GM19025 (cell line): ENCODE data around the gene ATP6V1C2.

Source experiments
- ATAC-seq: cut with Tn5 transposase; IDR thresholded peaks from one replicate; pipeline ENCODE4 v1.9.1; 2021; ENCODE audit warnings: mild to moderate bottlenecking, low read depth, moderate library complexity; ENCODE audit not compliant: unreplicated experiment

Gene ATP6V1C2

GRCh38 chr2:10721396-10722251, at the start of gene ATP6V1C2:
Gene ATP6V1C2, plus strand, starts transcription at chr2:10721630. Its CDS starts 1,220 bp downstream, at chr2:10722850.
- ATAC-seq, result peak; percentile 86

GRCh38 chr2:10675131-10675530, 46.3 kb upstream of the ATP6V1C2 start:
- ATAC-seq, result no peak

- no peak for ATAC-seq
These were observed 43.2 kb upstream of the ATP6V1C2 start for GRCh38 chr2:10678225-10678624.

GRCh38 chr2:10680214-10680613, 41.2 kb upstream of the ATP6V1C2 start:
- ATAC-seq, result no peak

- no peak for ATAC-seq
These were observed 40.5 kb upstream of the ATP6V1C2 start for GRCh38 chr2:10680957-10681356.

DNA sequence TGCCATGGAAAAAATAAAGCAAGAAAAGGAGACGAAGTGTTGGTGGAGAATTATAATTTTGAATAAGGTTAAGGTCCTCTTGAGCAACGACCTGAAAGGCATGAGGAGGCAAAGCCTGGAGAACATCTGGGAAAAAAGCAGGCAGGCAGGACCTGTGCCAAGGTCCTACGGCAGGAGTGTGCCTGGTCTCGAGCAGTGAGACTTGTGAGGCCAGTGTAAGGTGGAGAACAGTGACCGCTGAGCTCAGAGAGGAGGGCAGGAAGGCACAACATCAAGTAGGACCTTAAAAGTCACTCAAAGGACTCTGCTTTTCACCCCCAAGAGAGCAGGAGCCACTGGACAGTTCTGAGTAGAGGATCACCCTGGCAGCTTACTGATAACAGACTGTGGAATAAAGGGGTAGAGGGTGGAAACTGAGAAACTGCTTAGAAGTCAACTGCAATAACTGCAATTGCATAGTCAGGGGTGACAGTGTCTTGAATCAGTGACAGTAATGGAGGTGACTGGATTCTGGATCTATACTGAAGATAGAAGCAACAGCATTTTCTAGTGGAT, 35.2 kb upstream of the ATP6V1C2 start:
- ATAC-seq, result no peak

DNA sequence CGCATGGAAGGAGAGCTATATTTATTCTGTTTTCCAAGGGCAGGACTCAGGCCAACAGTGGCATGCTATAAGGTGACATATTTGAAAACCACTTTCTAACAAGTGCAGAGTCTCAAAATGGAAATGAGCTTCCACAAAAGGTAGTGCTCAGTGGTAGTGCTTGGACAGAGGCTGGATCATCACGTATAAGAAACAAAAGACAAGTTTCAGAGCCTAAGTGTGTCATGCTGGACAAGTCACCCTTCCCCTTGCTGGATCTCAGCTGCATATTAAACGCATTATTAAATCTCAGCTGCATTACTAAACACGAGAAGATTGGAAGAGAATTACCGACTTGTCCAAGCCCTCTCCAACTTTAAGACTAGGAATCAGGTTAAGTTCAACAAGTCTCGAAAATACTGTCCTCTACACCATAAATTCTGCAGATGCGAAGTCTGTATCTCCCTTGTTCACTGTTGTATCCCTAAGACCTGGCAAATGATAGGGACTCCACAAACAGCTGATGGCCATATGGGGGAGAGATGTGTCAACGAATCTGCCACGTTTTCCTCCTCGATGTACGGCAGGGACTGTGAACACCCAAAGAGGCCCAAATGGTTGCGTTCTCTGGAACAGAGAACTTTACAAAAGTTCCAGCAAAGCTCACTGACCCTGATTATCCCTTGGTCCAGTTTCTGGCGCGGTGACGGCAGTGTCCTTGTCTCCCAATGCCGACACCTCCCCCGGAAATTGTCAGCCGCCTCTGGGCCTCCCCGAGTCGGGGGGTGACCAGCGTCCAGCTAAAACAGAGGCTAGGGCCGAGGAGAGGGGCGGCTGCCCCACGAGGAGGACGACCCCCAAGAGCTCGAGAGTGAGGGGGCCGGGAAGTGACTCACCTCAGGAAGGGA, 32.3 kb upstream of the ATP6V1C2 start:
- peak; percentile 18 for ATAC-seq

DNA sequence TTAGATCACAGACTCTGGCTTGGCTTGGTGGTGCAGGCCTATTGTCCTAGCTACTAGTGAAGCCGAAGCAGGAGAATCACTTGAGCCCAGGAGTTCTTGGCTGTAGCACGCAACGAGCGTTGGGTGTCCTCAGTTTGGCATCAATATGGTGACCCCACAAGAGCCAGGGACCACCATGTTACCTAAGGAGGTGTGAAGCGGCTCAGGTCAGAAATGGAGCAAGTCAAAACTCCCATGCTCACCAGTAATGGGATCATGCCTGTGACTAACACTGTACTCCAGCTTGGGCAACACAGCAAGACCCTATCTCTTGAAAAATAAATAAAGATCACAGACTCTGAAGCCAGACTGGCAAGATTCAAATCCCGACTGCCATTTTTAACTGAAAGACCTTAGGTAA, 29.9 kb upstream of the ATP6V1C2 start:
- no peak for ATAC-seq

DNA sequence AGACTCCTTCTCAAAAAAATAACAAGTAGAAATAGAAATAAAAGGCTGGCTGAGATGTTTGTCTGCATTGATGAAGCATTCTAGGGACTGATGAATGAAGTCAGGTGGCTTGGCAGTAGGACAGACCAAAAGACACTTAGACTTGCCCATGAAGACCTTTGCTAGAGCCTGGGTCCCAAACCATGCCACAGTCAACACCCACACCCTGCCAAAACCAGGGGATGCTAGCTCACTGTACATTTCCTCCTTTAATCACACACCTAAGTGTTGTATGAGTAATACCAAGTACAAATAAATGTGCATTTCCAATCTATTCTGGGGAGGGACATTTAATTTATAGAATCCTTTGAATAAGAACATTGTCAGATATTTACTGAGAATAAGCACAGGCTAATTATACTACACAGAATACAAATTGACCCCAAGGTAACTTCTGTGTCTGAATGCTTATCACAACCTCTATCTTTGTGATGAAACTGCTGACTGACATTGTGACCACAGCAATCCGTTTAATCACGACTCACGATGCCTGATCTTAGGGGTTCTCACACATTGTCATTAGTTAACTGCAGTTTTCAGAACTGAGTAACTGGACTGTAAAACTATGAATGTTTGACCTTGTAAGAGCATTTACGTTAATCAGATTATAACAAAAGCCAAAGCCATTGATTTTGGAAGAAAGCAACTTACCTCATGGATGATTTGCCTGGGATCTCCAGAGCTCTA, 21.2 kb upstream of the ATP6V1C2 start:
- ATAC-seq, result no peak

DNA sequence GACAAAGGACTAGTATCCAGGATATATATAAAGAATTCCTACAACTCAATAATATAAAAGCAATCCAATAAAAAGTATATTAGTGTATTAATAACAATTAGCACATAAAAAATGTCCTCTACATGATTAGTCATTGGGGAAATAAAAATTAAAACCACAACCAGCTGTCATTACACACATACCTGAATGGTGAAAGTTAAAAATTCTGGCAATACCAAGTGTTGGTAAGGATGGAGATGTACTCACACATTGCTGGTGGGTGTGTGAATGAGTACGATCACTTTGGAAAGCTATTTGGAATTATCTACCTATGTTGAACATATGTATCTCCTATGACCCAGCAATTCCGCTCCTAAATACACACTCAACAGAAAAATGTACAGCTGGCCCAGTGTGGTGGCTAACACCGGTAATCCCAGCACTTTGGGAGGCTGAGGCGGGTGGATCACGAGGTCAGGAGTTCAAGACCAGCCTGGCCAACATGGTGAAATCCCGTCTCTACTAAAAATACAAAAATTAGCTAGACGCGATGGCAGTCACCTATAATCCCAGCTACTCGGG, 17.3 kb upstream of the ATP6V1C2 start:
- no peak for ATAC-seq

GRCh38 chr2:10706033-10706432, 15.4 kb upstream of the ATP6V1C2 start:
- ATAC-seq, result no peak

DNA sequence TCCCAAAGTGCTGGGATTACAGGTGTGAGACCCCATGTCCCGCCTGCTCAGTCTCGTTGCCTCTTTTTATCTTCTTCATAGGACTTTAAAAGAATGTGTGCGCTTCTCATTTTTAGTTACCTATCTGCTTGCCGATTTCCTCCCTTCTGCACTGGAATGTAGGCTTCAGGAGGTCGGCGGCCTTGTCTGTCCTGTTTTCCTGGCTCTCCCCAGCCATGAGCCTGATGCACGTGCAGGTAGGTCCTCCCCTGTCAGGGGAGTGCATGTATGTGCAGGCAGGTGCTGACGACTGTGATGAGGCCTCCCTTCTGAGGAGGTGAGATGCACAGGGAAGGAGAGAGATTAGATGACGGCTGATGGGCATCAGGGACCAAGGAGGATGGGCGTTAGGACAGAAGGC, 13.6 kb upstream of the ATP6V1C2 start:
- no peak for ATAC-seq

DNA sequence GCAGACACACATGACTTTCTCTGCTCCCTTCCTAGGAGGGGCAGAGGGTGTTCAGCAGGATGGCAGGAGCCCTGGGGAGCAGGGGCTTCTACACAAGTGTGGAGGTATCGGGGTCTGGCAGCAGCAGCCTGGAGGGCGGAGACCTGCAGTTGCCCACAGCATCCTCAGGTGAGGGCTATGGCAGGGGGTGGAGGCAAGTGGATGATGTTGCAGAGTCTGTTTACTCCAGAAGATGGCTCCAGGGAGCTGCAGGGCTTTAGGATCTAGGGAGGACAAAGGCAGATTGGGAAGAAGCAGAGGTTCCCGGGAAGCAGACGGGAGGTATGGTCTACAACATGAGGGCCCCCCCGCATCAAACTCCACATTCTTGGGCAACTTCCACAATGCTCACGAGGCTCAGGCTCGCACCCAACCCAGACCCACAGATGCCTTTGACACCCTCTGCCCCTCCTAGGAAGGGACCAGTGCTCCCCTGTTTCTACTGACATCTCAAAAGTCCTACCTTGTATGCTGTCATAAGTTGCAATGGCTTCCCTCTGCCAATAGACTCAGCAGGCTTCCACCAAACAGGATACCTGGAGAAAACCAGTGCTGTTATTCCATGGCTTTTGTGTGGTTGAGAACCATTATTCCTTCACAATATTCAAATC, 12.0 kb upstream of the ATP6V1C2 start:
- no peak for ATAC-seq

- ATAC-seq, result no peak
These were observed 9.1 kb upstream of the ATP6V1C2 start for GRCh38 chr2:10712185-10712809.

DNA sequence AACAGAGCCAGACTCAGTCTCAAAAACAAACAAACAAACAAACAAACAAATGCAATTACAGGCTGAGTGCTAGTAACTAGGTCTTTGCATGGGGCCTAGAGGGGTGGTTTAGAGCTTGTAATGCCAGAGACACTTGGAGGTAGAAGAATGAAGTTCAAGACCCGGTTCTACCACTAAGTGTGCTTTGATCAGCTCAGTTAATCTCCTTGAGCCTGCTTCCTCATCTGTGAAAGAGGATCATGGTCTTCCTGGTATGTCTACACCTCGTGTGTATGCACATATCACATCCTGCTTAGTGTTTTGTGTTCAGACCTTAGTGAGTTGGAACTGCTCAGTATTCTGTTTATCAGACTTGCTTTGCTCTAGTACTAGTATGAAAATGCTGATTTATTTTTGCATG, 4.8 kb upstream of the ATP6V1C2 start:
- ATAC-seq, result no peak

GRCh38 chr2:10717628-10718027, 3.8 kb upstream of the ATP6V1C2 start:
- ATAC-seq, result no peak

GRCh38 chr2:10720306-10720705, 1.1 kb upstream of the ATP6V1C2 start:
- no peak for ATAC-seq

GRCh38 chr2:10720947-10721395, 459 bp upstream of the ATP6V1C2 start:
- no peak for ATAC-seq

DNA sequence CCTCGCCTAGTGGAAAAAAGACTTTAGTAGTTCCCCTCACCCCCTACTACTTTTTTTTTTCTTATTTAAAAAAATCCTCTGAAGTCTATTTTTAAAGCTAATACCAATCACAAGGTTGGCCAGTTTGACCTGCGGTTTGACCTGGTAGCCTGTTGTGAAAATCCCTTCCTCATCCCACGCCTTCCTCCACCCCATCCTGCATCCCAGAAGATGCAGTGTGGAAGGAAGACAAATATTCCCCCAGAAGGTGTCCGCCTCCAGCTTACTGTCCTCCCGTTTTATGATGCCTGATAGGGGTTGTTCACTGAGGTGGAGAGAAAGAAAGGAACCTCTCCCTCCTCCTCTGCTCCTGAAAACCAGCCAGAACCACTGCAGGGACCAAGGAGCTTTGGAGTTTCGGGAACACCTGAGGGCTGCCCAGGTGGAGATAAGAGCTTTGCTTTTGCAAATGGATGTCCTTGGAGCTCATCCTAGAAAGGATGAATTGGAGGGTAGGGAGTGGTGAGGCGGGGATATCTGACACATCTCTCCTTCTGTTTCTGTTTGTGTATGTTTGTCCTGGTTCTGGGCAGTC, 909 bp downstream of the ATP6V1C2 start:
- no peak for ATAC-seq
